Loucy (cell line): ENCODE results near the gene GABBR2.

Experiments used
- H2AFZ ChIP-seq: fragments of 200-600 bp; sonication (generic); 2 replicates; pipeline ENCODE4 v1.6.0; 2016; ENCODE audit warnings: antibody characterized with exemption, mild to moderate bottlenecking, low read length, moderate library complexity
- H3F3A ChIP-seq: fragments of 200-600 bp; 2 replicates; pipeline ENCODE4 v1.6.0; 2016; ENCODE audit warnings: antibody characterized with exemption, low read depth, mild to moderate bottlenecking
- H3K27me3 ChIP-seq: fragments of 200-600 bp; sonication (generic); 2 replicates; pipeline ENCODE4 v1.6.1; 2014; ENCODE audit warnings: low read length, mild to moderate bottlenecking; ENCODE audit not compliant: insufficient read depth, poor library complexity, severe bottlenecking
- H3K36me3 ChIP-seq: fragments of 200-600 bp; sonication (generic); 2 replicates; pipeline ENCODE4 v1.6.1; 2016; ENCODE audit warnings: low read length; ENCODE audit not compliant: insufficient read depth
- H3K4me1 ChIP-seq: fragments of 200-600 bp; sonication (generic); 2 replicates; pipeline ENCODE4 v1.5.1; 2014; ENCODE audit warnings: low read length, mild to moderate bottlenecking; ENCODE audit not compliant: insufficient read depth, poor library complexity, severe bottlenecking
- H3K4me2 ChIP-seq: fragments of 200-600 bp; sonication (generic); 2 replicates; pipeline ENCODE4 v1.6.0; 2014; ENCODE audit warnings: antibody characterized with exemption, low read length, low read depth, mild to moderate bottlenecking; ENCODE audit not compliant: poor library complexity, severe bottlenecking
- H3K4me3 ChIP-seq: fragments of 200-600 bp; sonication (generic); 2 replicates; pipeline ENCODE4 v1.5.1; 2014; ENCODE audit warnings: low read length, mild to moderate bottlenecking, mixed read lengths; ENCODE audit not compliant: poor library complexity, severe bottlenecking
- H3K79me2 ChIP-seq: fragments of 200-600 bp; sonication (generic); 2 replicates; pipeline ENCODE4 v1.6.1; 2014; ENCODE audit warnings: low read length; ENCODE audit not compliant: insufficient read depth
- H3K9ac ChIP-seq: fragments of 200-600 bp; sonication (generic); 2 replicates; pipeline ENCODE4 v1.6.0; 2014; ENCODE audit warnings: mild to moderate bottlenecking, low read depth, low read length, moderate library complexity; ENCODE audit not compliant: poor library complexity, severe bottlenecking
- H3K9me2 ChIP-seq: fragments of 200-600 bp; sonication (generic); replicated peaks from 2 replicates; pipeline ENCODE4 v1.6.1; 2016; ENCODE audit warnings: low read depth, low read length, mixed read lengths
- H3K9me3 ChIP-seq: fragments of 200-600 bp; sonication (generic); 2 replicates; pipeline ENCODE4 v1.6.1; 2014; ENCODE audit warnings: mild to moderate bottlenecking, antibody characterized with exemption, low read length, low read depth; ENCODE audit not compliant: insufficient read depth
- H4K20me1 ChIP-seq: fragments of 200-600 bp; sonication (generic); 2 replicates; pipeline ENCODE4 v1.6.0; 2014; ENCODE audit warnings: antibody characterized with exemption, low read length, mild to moderate bottlenecking; ENCODE audit not compliant: insufficient read depth, poor library complexity, severe bottlenecking
- EZH2phosphoT487 ChIP-seq: fragments of 200-600 bp; IDR thresholded peaks from 2 replicates; pipeline ENCODE4 v1.6.1; 2018; ENCODE audit warnings: antibody characterized with exemption, mild to moderate bottlenecking, moderate library complexity, borderline replicate concordance
- TF ChIP-seq, protein P1 (sequence below): fragments of 200-600 bp; sonication (generic); conservative IDR thresholded peaks from 2 replicates; pipeline ENCODE4 v1.5.1; 2014; ENCODE audit warnings: mild to moderate bottlenecking, antibody characterized with exemption, low read length

Gene GABBR2

DNA sequence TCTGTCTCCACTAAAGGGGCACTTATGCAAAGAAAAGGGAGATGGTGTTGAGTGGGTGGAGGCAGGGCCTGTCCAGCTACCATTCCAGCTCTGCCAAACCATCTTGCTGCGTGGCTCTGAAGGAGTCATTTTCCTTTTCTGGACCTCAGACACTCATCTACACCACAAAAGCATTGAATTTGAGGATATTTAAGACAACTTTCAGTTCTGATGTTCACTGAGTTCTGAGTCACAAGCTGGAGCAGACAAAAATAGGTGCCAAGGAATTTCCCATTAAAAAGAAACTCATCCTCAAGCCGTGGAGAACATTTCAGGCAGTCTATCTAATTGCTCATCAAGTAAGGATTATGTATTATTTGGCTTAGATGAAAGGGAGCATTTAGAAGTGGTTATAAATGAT, 258.2 kb downstream of the GABBR2 start:
- Histone ChIP-seq H2AFZ (no peak overlapping the region), H4K20me1 (no peaks in the 10 kb centered on the region), H3K9me2 (no peaks in the 10 kb centered on the region), H3K79me2 (no peaks in the 10 kb centered on the region), H3K4me2 (no peak overlapping the region), H3F3A (no peaks in the 10 kb centered on the region), H3K9me3 (no peaks in the 10 kb centered on the region), H3K36me3 (no peaks in the 10 kb centered on the region), H3K9ac (no peak overlapping the region), H3K27me3 (no peaks in the 10 kb centered on the region), H3K4me1 (no peaks in the 10 kb centered on the region), H3K4me3 (no peak overlapping the region)
- TF ChIP-seq, protein P1, sequence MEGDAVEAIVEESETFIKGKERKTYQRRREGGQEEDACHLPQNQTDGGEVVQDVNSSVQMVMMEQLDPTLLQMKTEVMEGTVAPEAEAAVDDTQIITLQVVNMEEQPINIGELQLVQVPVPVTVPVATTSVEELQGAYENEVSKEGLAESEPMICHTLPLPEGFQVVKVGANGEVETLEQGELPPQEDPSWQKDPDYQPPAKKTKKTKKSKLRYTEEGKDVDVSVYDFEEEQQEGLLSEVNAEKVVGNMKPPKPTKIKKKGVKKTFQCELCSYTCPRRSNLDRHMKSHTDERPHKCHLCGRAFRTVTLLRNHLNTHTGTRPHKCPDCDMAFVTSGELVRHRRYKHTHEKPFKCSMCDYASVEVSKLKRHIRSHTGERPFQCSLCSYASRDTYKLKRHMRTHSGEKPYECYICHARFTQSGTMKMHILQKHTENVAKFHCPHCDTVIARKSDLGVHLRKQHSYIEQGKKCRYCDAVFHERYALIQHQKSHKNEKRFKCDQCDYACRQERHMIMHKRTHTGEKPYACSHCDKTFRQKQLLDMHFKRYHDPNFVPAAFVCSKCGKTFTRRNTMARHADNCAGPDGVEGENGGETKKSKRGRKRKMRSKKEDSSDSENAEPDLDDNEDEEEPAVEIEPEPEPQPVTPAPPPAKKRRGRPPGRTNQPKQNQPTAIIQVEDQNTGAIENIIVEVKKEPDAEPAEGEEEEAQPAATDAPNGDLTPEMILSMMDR: no peak
- no peak for TF ChIP-seq EZH2phosphoT487

- Histone ChIP-seq H3K9ac (no peak overlapping the region), H3K36me3 (no peaks in the 10 kb centered on the region), H4K20me1 (no peaks in the 10 kb centered on the region), H3K4me2 (no peak overlapping the region), H3K9me2 (no peaks in the 10 kb centered on the region), H3K79me2 (no peaks in the 10 kb centered on the region), H2AFZ (no peak overlapping the region), H3F3A (no peaks in the 10 kb centered on the region), H3K4me1 (no peaks in the 10 kb centered on the region), H3K27me3 (no peaks in the 10 kb centered on the region), H3K4me3 (no peak overlapping the region), H3K9me3 (no peaks in the 10 kb centered on the region)
- no peak for TF ChIP-seq EZH2phosphoT487
- TF ChIP-seq, protein P1: no peak
These were observed 258.9 kb downstream of the GABBR2 start for GRCh38 chr9:98449871-98450270.

- no peaks in the 10 kb centered on the region for H3K9me3 ChIP-seq
- H3K27me3 ChIP-seq: no peaks in the 10 kb centered on the region
- H4K20me1 ChIP-seq: no peaks in the 10 kb centered on the region
- H3K79me2 ChIP-seq: no peaks in the 10 kb centered on the region
- H3K4me3 ChIP-seq: no peak overlapping the region
- H3K36me3 ChIP-seq: no peaks in the 10 kb centered on the region
- H3K9ac ChIP-seq: no peak overlapping the region
- no peak overlapping the region for H2AFZ ChIP-seq
- TF ChIP-seq, protein P1: no peak
- no peak for TF ChIP-seq EZH2phosphoT487
- no peaks in the 10 kb centered on the region for H3K4me1 ChIP-seq
- H3F3A ChIP-seq: no peaks in the 10 kb centered on the region
- H3K9me2 ChIP-seq: no peaks in the 10 kb centered on the region
- H3K4me2 ChIP-seq: no peak overlapping the region
These were observed 263.2 kb downstream of the GABBR2 start for GRCh38 chr9:98445576-98445975.
